Panc1 (cell line): ENCODE results near the gene AP1AR. TPM values are rescaled to one million over a fixed set of nuclear protein-coding genes. Genes with fewer than 3 reads are reported as not detected.
"Not testable (repeated sequence)": the region's sequence is repeated elsewhere in the genome, so short reads cannot be mapped to it uniquely, and the experiment has no call there.

Experiments used
- ATAC-seq: fragments of 200-7000 bp; cut with Tn5 transposase; 2 replicates; pipeline ENCODE4 v1.9.1; 2020; ENCODE audit warnings: mild to moderate bottlenecking, moderate library complexity
- BruUV-seq: library from RNA; stranded (reverse); fragments of 400-500 nt; replicated peaks from 2 replicates; lab custom pipeline; 2021; lab: Mats Ljungman, UMichigan
- CTCF ChIA-PET: fragments of 300-600 bp; sonication (Branson Sonifier 250); formaldehyde crosslinking; loops from one replicate; lab custom pipeline; 2022; ENCODE audit warnings: antibody characterized with exemption; lab: Charles Lee
- POLR2A ChIA-PET: fragments of 300-600 bp; sonication (Branson Sonifier 250); formaldehyde crosslinking; loops from one replicate; lab custom pipeline; 2022; ENCODE audit warnings: antibody characterized with exemption; lab: Charles Lee
- DNase-seq: peaks from one replicate; pipeline ENCODE4 v3.0.0-alpha.2; 2010; ENCODE audit warnings: low read depth, low spot score
- H3K27ac ChIP-seq: 2 replicates; pipeline ENCODE4 v1.5.1; 2011; ENCODE audit warnings: mild to moderate bottlenecking, low read length, inconsistent platforms
- H3K27me3 ChIP-seq: fragments of 200-500 bp; sonication (Bioruptor generic); 2 replicates; pipeline ENCODE4 v1.6.0; 2014; ENCODE audit warnings: low read length, inconsistent platforms; ENCODE audit not compliant: control insufficient read depth, insufficient read depth
- H3K36me3 ChIP-seq: fragments of 200-500 bp; sonication (Bioruptor generic); 2 replicates; pipeline ENCODE4 v1.5.1; 2014; ENCODE audit warnings: inconsistent platforms, mild to moderate bottlenecking, low read length, moderate library complexity; ENCODE audit not compliant: control insufficient read depth, insufficient read depth
- H3K4me1 ChIP-seq: 2 replicates; pipeline ENCODE4 v1.5.1; 2011; ENCODE audit warnings: inconsistent platforms, mild to moderate bottlenecking, low read length, moderate library complexity; ENCODE audit not compliant: control insufficient read depth, insufficient read depth
- H3K4me3 ChIP-seq, 2 experiments: 2 replicates each; pipeline ENCODE4 v1.5.1; 2011 to 2012; ENCODE audit warnings: low read depth in 2 of 2, low read length in 2 of 2, mild to moderate bottlenecking in 2 of 2, inconsistent platforms in 1 of 2, moderate library complexity in 1 of 2
- H3K9me3 ChIP-seq: fragments of 200-500 bp; sonication (Bioruptor generic); 2 replicates; pipeline ENCODE4 v1.5.1; 2014; ENCODE audit warnings: low read depth, mild to moderate bottlenecking, inconsistent platforms, low read length, moderate library complexity; ENCODE audit not compliant: control insufficient read depth, insufficient read depth
- POLR2AphosphoS5 ChIP-seq: IDR thresholded peaks from 2 replicates; pipeline ENCODE4 v1.6.1; 2012; ENCODE audit warnings: mild to moderate bottlenecking, low read depth, low read length, moderate library complexity
- SIN3A ChIP-seq: IDR thresholded peaks from 2 replicates; pipeline ENCODE4 v1.6.1; 2012; ENCODE audit warnings: low read depth, mild to moderate bottlenecking, low read length, moderate library complexity, borderline replicate concordance; ENCODE audit not compliant: insufficient read depth
- TCF7L2 ChIP-seq: IDR thresholded peaks from 2 replicates; pipeline ENCODE4 v1.6.1; 2011; ENCODE audit warnings: mild to moderate bottlenecking, low read depth, low read length, inconsistent platforms
- in situ Hi-C: cut with HindIII; loops from 2 replicates; pipeline ENCODE4 v1.10.0; 2016; ENCODE audit warnings: low sequenced_read_pairs, low pct_unique_long_range_greater_than_20kb
- intact Hi-C: fragments of 100-400 bp; cut with micrococcal nuclease; formaldehyde crosslinking; loops from one replicate; pipeline ENCODE4 v1.10.0; 2022; ENCODE audit not compliant: unreplicated experiment
- total RNA-seq: library from RNA; stranded (reverse); gene quantifications from one replicate; pipeline ENCODE4 v1.2.1, GENCODE V29; 2021; ENCODE audit not compliant: unreplicated experiment
- TF ChIP-seq, protein P1 (sequence below): fragments of 450-650 bp; IDR thresholded peaks from 2 replicates; pipeline ENCODE4 v1.5.1; 2017; ENCODE audit warnings: mild to moderate bottlenecking
- TF ChIP-seq, protein P2 (sequence below), 2 experiments: IDR thresholded peaks; 2 replicates each; pipeline ENCODE4 v1.6.1; 2011 to 2012; ENCODE audit warnings: low read depth in 2 of 2, control low read depth in 1 of 2, low read length in 1 of 2, mild to moderate bottlenecking in 1 of 2, moderate library complexity in 1 of 2; ENCODE audit not compliant: insufficient read depth in 1 of 2

The AP1AR gene
- total RNA-seq, 1 experiment from 2014 or later, result 18.9 TPM

GRCh38 chr4:112309263-112309791 is 77.7 kb downstream of the AP1AR start:
- in situ Hi-C loops, ATAC-seq, DNase-seq, H3K27ac ChIP-seq, H3K27me3 ChIP-seq, H3K9me3 ChIP-seq, BruUV-seq, H3K4me3 ChIP-seq, CTCF ChIA-PET, H3K36me3 ChIP-seq, intact Hi-C loops, H3K4me1 ChIP-seq: not testable (repeated sequence)
- POLR2A ChIA-PET, result interaction anchor here (0.6 kb wide), 2 partner anchors 93 to 765 kb away, joined by 3 read pairs; no protein-coding TSS in a partner anchor

DNA sequence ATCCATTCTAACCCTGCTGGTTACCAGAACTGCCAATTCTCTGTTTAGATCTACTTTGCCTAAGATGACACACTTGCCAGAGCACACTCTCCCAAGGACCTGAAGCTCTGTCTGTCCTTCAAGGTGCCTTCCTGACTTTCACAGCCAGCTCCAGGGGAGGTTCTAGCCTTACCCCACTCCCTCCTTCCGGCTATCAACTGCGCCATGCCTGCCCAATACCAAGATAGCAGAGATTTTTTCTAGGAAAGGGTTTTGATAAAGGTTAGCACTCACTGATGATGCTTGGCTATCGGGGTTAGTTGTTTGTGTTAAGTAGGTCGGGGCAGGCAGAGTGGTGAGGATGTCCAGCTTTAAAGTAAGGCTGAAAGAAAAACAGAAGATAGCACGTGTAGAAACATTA is 79.9 kb downstream of the AP1AR start:
- no peak for DNase-seq
- no peaks in the 10 kb centered on the region for H3K36me3 ChIP-seq
- BruUV-seq, result no TSS peak
- no peaks in the 10 kb centered on the region for H3K4me1 ChIP-seq
- in situ Hi-C loops (no loop called here), intact Hi-C loops (no loop called here)
- CTCF ChIA-PET, result no interaction called here
- H3K27ac ChIP-seq, result no peak overlapping the region
- TF ChIP-seq TCF7L2 (no peak), POLR2AphosphoS5 (no peak), SIN3A (no peak)
- TF ChIP-seq, protein P1, sequence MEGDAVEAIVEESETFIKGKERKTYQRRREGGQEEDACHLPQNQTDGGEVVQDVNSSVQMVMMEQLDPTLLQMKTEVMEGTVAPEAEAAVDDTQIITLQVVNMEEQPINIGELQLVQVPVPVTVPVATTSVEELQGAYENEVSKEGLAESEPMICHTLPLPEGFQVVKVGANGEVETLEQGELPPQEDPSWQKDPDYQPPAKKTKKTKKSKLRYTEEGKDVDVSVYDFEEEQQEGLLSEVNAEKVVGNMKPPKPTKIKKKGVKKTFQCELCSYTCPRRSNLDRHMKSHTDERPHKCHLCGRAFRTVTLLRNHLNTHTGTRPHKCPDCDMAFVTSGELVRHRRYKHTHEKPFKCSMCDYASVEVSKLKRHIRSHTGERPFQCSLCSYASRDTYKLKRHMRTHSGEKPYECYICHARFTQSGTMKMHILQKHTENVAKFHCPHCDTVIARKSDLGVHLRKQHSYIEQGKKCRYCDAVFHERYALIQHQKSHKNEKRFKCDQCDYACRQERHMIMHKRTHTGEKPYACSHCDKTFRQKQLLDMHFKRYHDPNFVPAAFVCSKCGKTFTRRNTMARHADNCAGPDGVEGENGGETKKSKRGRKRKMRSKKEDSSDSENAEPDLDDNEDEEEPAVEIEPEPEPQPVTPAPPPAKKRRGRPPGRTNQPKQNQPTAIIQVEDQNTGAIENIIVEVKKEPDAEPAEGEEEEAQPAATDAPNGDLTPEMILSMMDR, result no peak
- TF ChIP-seq, protein P2, sequence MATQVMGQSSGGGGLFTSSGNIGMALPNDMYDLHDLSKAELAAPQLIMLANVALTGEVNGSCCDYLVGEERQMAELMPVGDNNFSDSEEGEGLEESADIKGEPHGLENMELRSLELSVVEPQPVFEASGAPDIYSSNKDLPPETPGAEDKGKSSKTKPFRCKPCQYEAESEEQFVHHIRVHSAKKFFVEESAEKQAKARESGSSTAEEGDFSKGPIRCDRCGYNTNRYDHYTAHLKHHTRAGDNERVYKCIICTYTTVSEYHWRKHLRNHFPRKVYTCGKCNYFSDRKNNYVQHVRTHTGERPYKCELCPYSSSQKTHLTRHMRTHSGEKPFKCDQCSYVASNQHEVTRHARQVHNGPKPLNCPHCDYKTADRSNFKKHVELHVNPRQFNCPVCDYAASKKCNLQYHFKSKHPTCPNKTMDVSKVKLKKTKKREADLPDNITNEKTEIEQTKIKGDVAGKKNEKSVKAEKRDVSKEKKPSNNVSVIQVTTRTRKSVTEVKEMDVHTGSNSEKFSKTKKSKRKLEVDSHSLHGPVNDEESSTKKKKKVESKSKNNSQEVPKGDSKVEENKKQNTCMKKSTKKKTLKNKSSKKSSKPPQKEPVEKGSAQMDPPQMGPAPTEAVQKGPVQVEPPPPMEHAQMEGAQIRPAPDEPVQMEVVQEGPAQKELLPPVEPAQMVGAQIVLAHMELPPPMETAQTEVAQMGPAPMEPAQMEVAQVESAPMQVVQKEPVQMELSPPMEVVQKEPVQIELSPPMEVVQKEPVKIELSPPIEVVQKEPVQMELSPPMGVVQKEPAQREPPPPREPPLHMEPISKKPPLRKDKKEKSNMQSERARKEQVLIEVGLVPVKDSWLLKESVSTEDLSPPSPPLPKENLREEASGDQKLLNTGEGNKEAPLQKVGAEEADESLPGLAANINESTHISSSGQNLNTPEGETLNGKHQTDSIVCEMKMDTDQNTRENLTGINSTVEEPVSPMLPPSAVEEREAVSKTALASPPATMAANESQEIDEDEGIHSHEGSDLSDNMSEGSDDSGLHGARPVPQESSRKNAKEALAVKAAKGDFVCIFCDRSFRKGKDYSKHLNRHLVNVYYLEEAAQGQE (IDR thresholded peaks at IDR 0.05; ENCODE audit: insufficient read depth in 1 of 2, low read depth in 2 of 2, low read length in 1 of 2), result no peak
- H3K4me3 ChIP-seq, result no peak overlapping the region
- H3K9me3 ChIP-seq, result no peaks in the 10 kb centered on the region
- no peak for ATAC-seq
- POLR2A ChIA-PET, result no interaction called here
- H3K27me3 ChIP-seq, result no peaks in the 10 kb centered on the region

- TF ChIP-seq TCF7L2, result no peak
- TF ChIP-seq, protein P2 (IDR thresholded peaks at IDR 0.05; ENCODE audit: insufficient read depth in 1 of 2, low read depth in 2 of 2, low read length in 1 of 2), result no peak
- TF ChIP-seq SIN3A, result no peak
- no peak for TF ChIP-seq POLR2AphosphoS5
- TF ChIP-seq, protein P1, result no peak
- Histone ChIP-seq H3K36me3 (no peaks in the 10 kb centered on the region), H3K4me1 (no peaks in the 10 kb centered on the region), H3K27me3 (no peaks in the 10 kb centered on the region), H3K9me3 (no peaks in the 10 kb centered on the region), H3K4me3 (no peak overlapping the region), H3K27ac (no peak overlapping the region)
- ChIA-PET CTCF (no interaction called here), POLR2A (no interaction called here)
- no TSS peak for BruUV-seq
- in situ Hi-C loops (no loop called here), intact Hi-C loops (no loop called here)
- ATAC-seq (no peak), DNase-seq (no peak)
Observed at GRCh38 chr4:112312610-112313239, 81.1 kb downstream of the AP1AR start.
